Neuronal stem cell (in vitro differentiated cells): ENCODE data around the gene HDAC6.

Experiments
- DNase-seq: peaks from one replicate; pipeline ENCODE4 v3.0.0-alpha.2; 2013; ENCODE audit warnings: low spot score
- H2AFZ ChIP-seq: one replicate; pipeline ENCODE4 v1.6.1; 2013; ENCODE audit warnings: mild to moderate bottlenecking, low read length, inconsistent platforms
- H2AK5ac ChIP-seq: 2 replicates; pipeline ENCODE4 v1.6.1; 2013; ENCODE audit warnings: low read depth, mild to moderate bottlenecking, inconsistent platforms, low read length, moderate library complexity, mixed read lengths
- H2BK120ac ChIP-seq: 2 replicates; pipeline ENCODE4 v1.6.1; 2013; ENCODE audit warnings: low read depth, mild to moderate bottlenecking, inconsistent platforms, low read length, moderate library complexity, mixed read lengths
- H2BK12ac ChIP-seq: one replicate; pipeline ENCODE4 v1.6.1; 2013; ENCODE audit warnings: low read length, inconsistent platforms
- H2BK15ac ChIP-seq: 2 replicates; pipeline ENCODE4 v1.6.1; 2013; ENCODE audit warnings: mild to moderate bottlenecking, low read length, inconsistent platforms, mixed read lengths
- H2BK5ac ChIP-seq: one replicate; pipeline ENCODE4 v1.6.1; 2013; ENCODE audit warnings: inconsistent platforms, mild to moderate bottlenecking, low read length, moderate library complexity
- H3K14ac ChIP-seq: one replicate; pipeline ENCODE4 v1.6.1; 2013; ENCODE audit warnings: low read length, inconsistent platforms
- H3K18ac ChIP-seq: 2 replicates; pipeline ENCODE4 v1.6.1; 2013; ENCODE audit warnings: low read length, inconsistent platforms
- H3K23ac ChIP-seq: 2 replicates; pipeline ENCODE4 v1.6.1; 2013; ENCODE audit warnings: low read depth, mild to moderate bottlenecking, mixed read lengths, low read length, inconsistent platforms; ENCODE audit not compliant: poor library complexity
- H3K27ac ChIP-seq: replicated peaks from 3 replicates; pipeline ENCODE4 v1.5.1; 2013; ENCODE audit warnings: low read length, inconsistent platforms
- H3K27me3 ChIP-seq, 3 experiments: 2 replicates each; pipeline ENCODE4 v1.6.1; 2013; ENCODE audit warnings: low read length in 3 of 3, mild to moderate bottlenecking in 2 of 3, inconsistent platforms in 1 of 3, low read depth in 1 of 3, mixed read lengths in 1 of 3, moderate library complexity in 1 of 3; ENCODE audit not compliant: control insufficient read depth in 3 of 3, insufficient read depth in 3 of 3
- H3K36me3 ChIP-seq, 2 donors: replicated peaks in 1 of 2; 2 replicates each; pipeline ENCODE4 v1.6.1; 2013; ENCODE audit warnings: low read length in 2 of 2; ENCODE audit not compliant: control insufficient read depth in 2 of 2, insufficient read depth in 2 of 2
- H3K4ac ChIP-seq: 2 replicates; pipeline ENCODE4 v1.6.1; 2013; ENCODE audit warnings: inconsistent platforms, mild to moderate bottlenecking, low read length, moderate library complexity
- H3K4me1 ChIP-seq, 2 donors: 1 replicate in 1 of 2; 2 replicates in 1 of 2; pipeline ENCODE4 v1.6.1; 2013; ENCODE audit warnings: low read length in 2 of 2, low read depth in 1 of 2; ENCODE audit not compliant: control insufficient read depth in 2 of 2, insufficient read depth in 1 of 2
- H3K4me2 ChIP-seq: one replicate; pipeline ENCODE4 v1.6.1; 2013; ENCODE audit warnings: mild to moderate bottlenecking, low read length, inconsistent platforms; ENCODE audit not compliant: insufficient read depth, poor library complexity, severe bottlenecking
- H3K4me3 ChIP-seq, 2 donors: 2 replicates each; pipeline ENCODE4 v1.5.1; 2013; ENCODE audit warnings: low read length in 2 of 2, mild to moderate bottlenecking in 2 of 2, inconsistent platforms in 1 of 2, moderate library complexity in 1 of 2
- H3K79me1 ChIP-seq: one replicate; pipeline ENCODE4 v1.6.1; 2013; ENCODE audit warnings: low read depth, mild to moderate bottlenecking, inconsistent platforms, low read length, moderate library complexity
- H3K9ac ChIP-seq: one replicate; pipeline ENCODE4 v1.6.1; 2013; ENCODE audit warnings: mild to moderate bottlenecking, low read depth, low read length, inconsistent platforms; ENCODE audit not compliant: poor library complexity
- H3K9me3 ChIP-seq, 2 donors: replicated peaks in 1 of 2; 2 replicates each; pipeline versions ENCODE3 to v1.6.1; 2013; ENCODE audit warnings: low read length in 2 of 2, mild to moderate bottlenecking in 2 of 2, inconsistent platforms in 1 of 2, low read depth in 1 of 2, mixed read lengths in 1 of 2, moderate library complexity in 1 of 2; ENCODE audit not compliant: control insufficient read depth in 2 of 2, insufficient read depth in 1 of 2
- H4K8ac ChIP-seq: one replicate; pipeline ENCODE4 v1.6.1; 2013; ENCODE audit warnings: low read depth, mild to moderate bottlenecking, inconsistent platforms, low read length, moderate library complexity
- H4K91ac ChIP-seq: one replicate; pipeline ENCODE4 v1.6.1; 2013; ENCODE audit warnings: low read length, low read depth, mild to moderate bottlenecking, inconsistent platforms; ENCODE audit not compliant: poor library complexity
- WGBS, 2 donors: extraction: QIAGEN DNeasy Blood & Tissue Kit; methylation state at CpG; one replicate each; pipeline ENCODE4 v1.1.7; 2013; ENCODE audit warnings: missing lambda C conversion rate in 2 of 2, mixed read lengths in 1 of 2; ENCODE audit not compliant: insufficient read length in 2 of 2, insufficient replicate concordance in 1 of 2; ENCODE audit errors: extremely low coverage in 2 of 2; 5-methylcytosine and 5-hydroxymethylcytosine counted together

The HDAC6 gene

DNA sequence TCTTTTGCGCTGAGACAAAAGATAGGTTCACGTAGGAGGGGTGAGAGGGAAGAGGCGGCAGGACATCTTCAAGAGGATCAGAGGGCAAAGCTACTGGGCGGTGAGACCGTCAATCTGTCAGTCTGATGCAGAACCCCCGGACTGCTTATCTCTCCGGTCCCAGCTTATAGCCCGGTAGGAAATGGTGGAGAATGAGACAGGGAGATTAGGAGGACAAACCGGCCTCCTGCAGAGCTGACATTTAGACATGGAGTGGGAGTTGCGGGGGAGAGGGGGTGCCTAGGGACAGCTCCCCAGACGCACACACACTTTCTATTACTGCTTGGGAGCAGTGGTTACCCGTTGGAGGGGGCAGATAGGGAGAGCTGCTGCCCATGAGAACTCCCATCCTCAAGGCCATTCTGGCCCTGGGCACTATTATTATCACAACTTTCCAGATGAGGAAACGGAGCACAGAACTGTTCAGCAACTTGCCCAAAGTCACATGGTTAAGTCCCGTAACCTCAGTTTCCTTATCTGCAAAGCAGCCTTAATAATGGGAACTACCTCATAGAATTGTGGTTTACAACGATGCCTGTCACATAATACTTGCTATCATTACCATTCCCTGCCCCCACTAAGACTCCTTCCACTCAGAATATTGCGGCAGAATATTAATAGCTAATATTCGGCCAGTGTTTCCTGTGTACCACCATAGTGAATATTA lies 1.1 kb upstream of the HDAC6 start:
- no CpG with 5 or more reads among the region's 17 CpGs for WGBS, 2 donors
- Histone ChIP-seq H3K14ac (no peak overlapping the region), H4K8ac (no peak overlapping the region), H3K27ac (no peak overlapping the region), H3K18ac (no peak overlapping the region), H3K23ac (no peak overlapping the region), H3K9me3 (no peaks in the 10 kb centered on the region), H3K27me3 (no peaks in the 10 kb centered on the region), H3K36me3 (peaks cover 7 to 22% of the 10 kb centered on the region in 2 donors), H2BK12ac (no peak overlapping the region), H3K9ac (no peak overlapping the region), H4K91ac (no peak overlapping the region), H2BK15ac (no peak overlapping the region), H3K79me1 (no peaks in the 10 kb centered on the region), H3K4me3 (peak overlapping the region; percentile 61 to 87), H3K4ac (no peak overlapping the region), H3K4me2 (peak overlapping the region; percentile 73), H2AK5ac (no peak overlapping the region), H3K4me1 (peaks cover 5 to 8% of the 10 kb centered on the region in 2 donors), H2BK5ac (no peak overlapping the region), H2AFZ (peak overlapping the region; percentile 93), H2BK120ac (no peak overlapping the region)
- no peak for DNase-seq

GRCh38 chrX:48802089-48802904 lies 430 bp downstream of the HDAC6 start:
- Histone ChIP-seq H4K91ac (no peak overlapping the region), H3K9me3 (no peaks in the 10 kb centered on the region), H3K79me1 (no peaks in the 10 kb centered on the region), H2BK5ac (no peak overlapping the region), H2BK12ac (no peak overlapping the region), H3K4me2 (peak overlapping the region; percentile 66), H3K14ac (no peak overlapping the region), H3K4me3 (peak overlapping the region; percentile 74 to 95), H2AFZ (peak overlapping the region; percentile 89), H3K36me3 (peaks cover 10 to 29% of the 10 kb centered on the region in 2 donors), H3K27me3 (no peaks in the 10 kb centered on the region), H3K27ac (peak overlapping the region; percentile 97), H3K4ac (no peak overlapping the region), H2AK5ac (no peak overlapping the region), H3K18ac (peak overlapping the region; percentile 87), H3K9ac (peak overlapping the region; percentile 60), H3K23ac (no peak overlapping the region), H2BK120ac (no peak overlapping the region), H3K4me1 (peaks cover 5 to 8% of the 10 kb centered on the region in 2 donors), H4K8ac (no peak overlapping the region), H2BK15ac (no peak overlapping the region)
- peak; percentile 73 for DNase-seq
- no CpG with 5 or more reads among the region's 40 CpGs for WGBS, 2 donors

GRCh38 chrX:48802905-48803200 lies 986 bp downstream of the HDAC6 start:
- no peaks in the 10 kb centered on the region for H3K27me3 ChIP-seq
- no peak overlapping the region for H2BK15ac ChIP-seq
- no peak overlapping the region for H4K8ac ChIP-seq
- H2BK5ac ChIP-seq, result no peak overlapping the region
- H3K4me1 ChIP-seq, result peaks cover 5 to 8% of the 10 kb centered on the region in 2 donors
- no peaks in the 10 kb centered on the region for H3K9me3 ChIP-seq
- H3K14ac ChIP-seq, result no peak overlapping the region
- no peak overlapping the region for H2AK5ac ChIP-seq
- no peak overlapping the region for H4K91ac ChIP-seq
- no peak overlapping the region for H2BK12ac ChIP-seq
- H3K27ac ChIP-seq, result peak overlapping the region; percentile 97
- H3K4ac ChIP-seq, result no peak overlapping the region
- peaks cover 10 to 30% of the 10 kb centered on the region in 2 donors for H3K36me3 ChIP-seq
- H3K79me1 ChIP-seq, result no peaks in the 10 kb centered on the region
- H3K9ac ChIP-seq, result no peak overlapping the region
- no peak overlapping the region for H3K23ac ChIP-seq
- DNase-seq, result no peak
- H2AFZ ChIP-seq, result peak overlapping the region; percentile 89
- no peak overlapping the region for H2BK120ac ChIP-seq
- no peak overlapping the region for H3K18ac ChIP-seq
- peak overlapping the region; percentile 74 to 83 for H3K4me3 ChIP-seq
- WGBS, 2 donors, result no CpG with 5 or more reads among the region's 4 CpGs
- H3K4me2 ChIP-seq, result peak overlapping the region; percentile 66

DNA sequence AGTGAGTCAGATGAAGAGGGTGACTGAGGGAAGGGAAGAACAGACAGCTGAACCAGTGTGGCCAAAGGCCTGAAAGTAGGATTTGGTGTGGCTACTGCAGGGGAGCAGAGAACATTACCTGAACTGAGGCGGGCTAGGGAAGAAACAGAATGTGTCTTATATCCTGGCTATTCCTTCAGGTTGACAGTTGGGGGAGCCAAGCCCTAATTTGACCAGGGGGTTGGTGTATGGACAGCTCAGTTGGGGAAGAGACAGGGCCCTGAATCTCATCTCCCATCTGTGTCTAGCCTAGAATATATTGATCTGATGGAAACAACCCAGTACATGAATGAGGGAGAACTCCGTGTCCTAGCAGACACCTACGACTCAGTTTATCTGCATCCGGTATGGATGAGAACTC lies 4.2 kb downstream of the HDAC6 start:
- Histone ChIP-seq H4K91ac (no peak overlapping the region), H3K4me2 (no peak overlapping the region), H3K9me3 (no peaks in the 10 kb centered on the region), H2BK12ac (no peak overlapping the region), H3K36me3 (peaks cover 10 to 48% of the 10 kb centered on the region in 2 donors), H3K14ac (no peak overlapping the region), H3K4me1 (peaks cover 4 to 5% of the 10 kb centered on the region in 2 donors), H3K23ac (no peak overlapping the region), H3K27me3 (no peaks in the 10 kb centered on the region), H2BK15ac (no peak overlapping the region), H2AK5ac (no peak overlapping the region), H4K8ac (no peak overlapping the region), H3K79me1 (no peaks in the 10 kb centered on the region), H3K27ac (no peak overlapping the region), H3K4me3 (no peak overlapping the region), H3K18ac (no peak overlapping the region), H3K9ac (no peak overlapping the region), H2BK120ac (no peak overlapping the region), H2BK5ac (no peak overlapping the region), H3K4ac (no peak overlapping the region), H2AFZ (no peak overlapping the region)
- no peak for DNase-seq
- no CpG with 5 or more reads among the region's 4 CpGs for WGBS, 2 donors
